OCI-LY7 (cell line): ENCODE results near the gene DMXL1. TPM values are rescaled to one million over a fixed set of nuclear protein-coding genes. Genes with fewer than 3 reads are reported as not detected.

Source experiments
- BruUV-seq: library from RNA; stranded (reverse); fragments of 400-500 nt; replicated peaks from 2 replicates; lab custom pipeline; 2021; lab: Mats Ljungman, UMichigan
- CTCF ChIA-PET: fragments of 300-600 bp; sonication (Branson Sonifier 250); formaldehyde crosslinking; loops from one replicate; lab custom pipeline; 2022; ENCODE audit warnings: antibody characterized with exemption; ENCODE audit not compliant: unreplicated experiment; lab: Charles Lee
- POLR2A ChIA-PET: fragments of 300-600 bp; sonication (Branson Sonifier 250); formaldehyde crosslinking; loops from one replicate; lab custom pipeline; 2022; ENCODE audit warnings: antibody characterized with exemption; lab: Charles Lee
- DNase-seq: peaks from one replicate; pipeline ENCODE4 v3.0.0-alpha.2; 2015; ENCODE audit warnings: low spot score
- H2AFZ ChIP-seq: fragments of 200-600 bp; sonication (generic), shearing (Covaris generic); 2 replicates; pipeline ENCODE4 v1.6.1; 2014; ENCODE audit warnings: mild to moderate bottlenecking, antibody characterized with exemption, low read length, moderate library complexity
- H3K27ac ChIP-seq: fragments of 200-600 bp; sonication (generic); 2 replicates; pipeline ENCODE4 v1.5.1; 2014; ENCODE audit warnings: mixed run types, low read depth, mild to moderate bottlenecking, moderate library complexity, low read length, inconsistent platforms; ENCODE audit not compliant: poor library complexity, severe bottlenecking
- H3K36me3 ChIP-seq: fragments of 200-600 bp; sonication (generic); 2 replicates; pipeline ENCODE4 v1.6.1; 2014; ENCODE audit warnings: mild to moderate bottlenecking, antibody characterized with exemption, low read length, moderate library complexity, mixed read lengths; ENCODE audit not compliant: insufficient read depth
- H3K4me1 ChIP-seq: fragments of 200-600 bp; sonication (generic); 2 replicates; pipeline ENCODE4 v1.5.1; 2014; ENCODE audit warnings: mild to moderate bottlenecking, low read length; ENCODE audit not compliant: insufficient read depth, poor library complexity, severe bottlenecking
- H3K4me2 ChIP-seq: fragments of 200-600 bp; sonication (generic); 2 replicates; pipeline ENCODE4 v1.6.1; 2014; ENCODE audit warnings: mild to moderate bottlenecking, low read length
- H3K4me3 ChIP-seq: fragments of 200-600 bp; sonication (generic); 2 replicates; pipeline ENCODE4 v1.5.1; 2014; ENCODE audit warnings: mild to moderate bottlenecking, low read depth, low read length; ENCODE audit not compliant: poor library complexity, severe bottlenecking
- H3K79me2 ChIP-seq: fragments of 200-600 bp; sonication (generic); 2 replicates; pipeline ENCODE4 v1.6.1; 2016; ENCODE audit warnings: low read depth, mild to moderate bottlenecking, low read length, moderate library complexity, mixed read lengths; ENCODE audit not compliant: insufficient read depth
- H3K9me2 ChIP-seq: fragments of 200-600 bp; sonication (generic); 2 replicates; pipeline ENCODE4 v1.6.1; 2016; ENCODE audit warnings: mild to moderate bottlenecking, low read length, mixed read lengths; ENCODE audit not compliant: insufficient read depth
- H3K9me3 ChIP-seq: fragments of 200-600 bp; sonication (generic); 2 replicates; pipeline ENCODE4 v1.6.1; 2014; ENCODE audit warnings: mild to moderate bottlenecking, mixed run types, low read length, mixed read lengths
- H4K20me1 ChIP-seq: fragments of 200-600 bp; sonication (generic); 2 replicates; pipeline ENCODE4 v1.6.1; 2014; ENCODE audit warnings: mild to moderate bottlenecking, antibody characterized with exemption, low read length, moderate library complexity, mixed read lengths; ENCODE audit not compliant: insufficient read depth
- CTCF ChIP-seq: fragments of 200-600 bp; sonication (generic); conservative IDR thresholded peaks from 2 replicates; pipeline ENCODE4 v1.5.1; 2014; ENCODE audit warnings: mild to moderate bottlenecking, antibody characterized with exemption, low read length, moderate library complexity, mixed read lengths
- EZH2phosphoT487 ChIP-seq: fragments of 200-600 bp; sonication (generic); IDR thresholded peaks from 2 replicates; pipeline ENCODE4 v1.6.1; 2018; ENCODE audit warnings: low read depth, borderline replicate concordance, mild to moderate bottlenecking, mixed run types, antibody characterized with exemption, low read length, moderate library complexity, mixed read lengths
- intact Hi-C: fragments of 100-400 bp; cut with micrococcal nuclease; formaldehyde crosslinking; loops from one replicate; pipeline ENCODE4 v1.10.0; 2022; ENCODE audit not compliant: unreplicated experiment
- total RNA-seq, 2 experiments: library from RNA; depleted of rRNA in 1 of 2; stranded (reverse); fragments of >200 nt in 1 of 2; shearing (Covaris generic) in 1 of 2; gene quantifications; 2 replicates each; pipeline ENCODE4 v1.2.3, GENCODE V29; 2014 to 2022

DMXL1 gene
- total RNA-seq, 2 experiments from 2014 or later = 76.6 to 79.4 TPM

GRCh38 chr5:119022017-119022745, 48.7 kb upstream of the DMXL1 start:
- TF ChIP-seq EZH2phosphoT487 = no peak
- peak; percentile 94 for TF ChIP-seq CTCF
- Histone ChIP-seq H3K4me3 (no peak overlapping the region), H3K79me2 (no peaks in the 10 kb centered on the region), H4K20me1 (no peaks in the 10 kb centered on the region), H3K9me2 (no peaks in the 10 kb centered on the region), H3K36me3 (no peaks in the 10 kb centered on the region), H3K9me3 (peaks cover 4% of the 10 kb centered on the region; the same call in 1 of the 2 replicates), H3K4me1 (peaks cover 73% of the 10 kb centered on the region), H3K4me2 (peak overlapping the region; percentile 39), H2AFZ (peak overlapping the region; percentile 97), H3K27ac (peak overlapping the region; percentile 71)
- POLR2A ChIA-PET = interaction anchor here (0.5 to 2.5 kb wide), 17 partner anchors 8 to 389 kb away, joined by 3 to 9 read pairs (median 4); partner anchors contain the start of gene DTWD2
- CTCF ChIA-PET = interaction anchor here (0.5 to 1.7 kb wide), 7 partner anchors 10 to 390 kb away, joined by 3 to 13 read pairs (median 3); partner anchors contain the start of gene DTWD2
- BruUV-seq = no TSS peak
- intact Hi-C loops = loop anchor here (1.0 to 10.0 kb wide), 7 partner anchors 34 to 413 kb away; partner anchors contain the start of gene DTWD2
- peak; percentile 79 for DNase-seq

- Histone ChIP-seq H2AFZ (peak overlapping the region; percentile 97), H3K9me2 (no peaks in the 10 kb centered on the region), H3K4me1 (peaks cover 73% of the 10 kb centered on the region), H3K27ac (peak overlapping the region; percentile 71), H3K36me3 (no peaks in the 10 kb centered on the region), H3K4me2 (peak overlapping the region; percentile 39), H3K9me3 (peaks cover 4% of the 10 kb centered on the region; the same call in 1 of the 2 replicates), H3K4me3 (no peak overlapping the region), H4K20me1 (no peaks in the 10 kb centered on the region), H3K79me2 (no peaks in the 10 kb centered on the region)
- intact Hi-C loops = loop anchor here (1.0 to 10.0 kb wide), 7 partner anchors 34 to 413 kb away; partner anchors contain the start of gene DTWD2
- ChIA-PET POLR2A (interaction anchor here (0.5 to 2.0 kb wide), 10 partner anchors 10 to 369 kb away, joined by 3 to 6 read pairs (median 4); partner anchors contain the start of gene DTWD2), CTCF (interaction anchor here (0.5 to 1.7 kb wide), 4 partner anchors 10 to 386 kb away, joined by 3 to 13 read pairs (median 4); partner anchors contain the start of gene DTWD2)
- DNase-seq = no peak
- no peak for TF ChIP-seq EZH2phosphoT487
- TF ChIP-seq CTCF = no peak
- no TSS peak for BruUV-seq
Observed at GRCh38 chr5:119022773-119023172, 48.1 kb upstream of the DMXL1 start.
